ENCODE data around the gene PTPRG. TPM values are rescaled to one million over a fixed set of nuclear protein-coding genes. Genes with fewer than 3 reads are reported as not detected.

Gene PTPRG
- total RNA-seq, 2 experiments from 2014 or later = 0.13 to 0.70 TPM

GRCh38 chr3:62343755-62344154 lies 782.4 kb downstream of the PTPRG start:
- intact Hi-C loops (cut with micrococcal nuclease; ENCODE audit: unreplicated experiment) = no loop called here
- Histone ChIP-seq H3K27ac (ENCODE audit: low read depth, low read length, poor library complexity, severe bottlenecking) (no peak overlapping the region), H3K36me3 (ENCODE audit: insufficient read depth, low read length) (no peaks in the 10 kb centered on the region), H3K79me2 (ENCODE audit: insufficient read depth, low read depth, low read length) (no peaks in the 10 kb centered on the region), H3K9me3 (ENCODE audit: low read length) (no peaks in the 10 kb centered on the region), H4K20me1 (ENCODE audit: insufficient read depth, low read length) (no peaks in the 10 kb centered on the region), H3K4me1 (ENCODE audit: insufficient read depth, low read length, poor library complexity, severe bottlenecking) (no peaks in the 10 kb centered on the region), H3K4me2 (ENCODE audit: low read length) (no peak overlapping the region), H3K9me2 (ENCODE audit: insufficient read depth, low read length) (no peaks in the 10 kb centered on the region), H3K4me3 (ENCODE audit: low read depth, low read length, poor library complexity, severe bottlenecking) (no peak overlapping the region), H2AFZ (ENCODE audit: low read length) (no peak overlapping the region)
- CTCF ChIA-PET (ENCODE audit: unreplicated experiment) = no interaction called here
- POLR2A ChIA-PET = no interaction called here
- DNase-seq (ENCODE audit: low spot score) = no peak
- no TSS peak for BruUV-seq (replicated peaks)
- TF ChIP-seq, protein P1, sequence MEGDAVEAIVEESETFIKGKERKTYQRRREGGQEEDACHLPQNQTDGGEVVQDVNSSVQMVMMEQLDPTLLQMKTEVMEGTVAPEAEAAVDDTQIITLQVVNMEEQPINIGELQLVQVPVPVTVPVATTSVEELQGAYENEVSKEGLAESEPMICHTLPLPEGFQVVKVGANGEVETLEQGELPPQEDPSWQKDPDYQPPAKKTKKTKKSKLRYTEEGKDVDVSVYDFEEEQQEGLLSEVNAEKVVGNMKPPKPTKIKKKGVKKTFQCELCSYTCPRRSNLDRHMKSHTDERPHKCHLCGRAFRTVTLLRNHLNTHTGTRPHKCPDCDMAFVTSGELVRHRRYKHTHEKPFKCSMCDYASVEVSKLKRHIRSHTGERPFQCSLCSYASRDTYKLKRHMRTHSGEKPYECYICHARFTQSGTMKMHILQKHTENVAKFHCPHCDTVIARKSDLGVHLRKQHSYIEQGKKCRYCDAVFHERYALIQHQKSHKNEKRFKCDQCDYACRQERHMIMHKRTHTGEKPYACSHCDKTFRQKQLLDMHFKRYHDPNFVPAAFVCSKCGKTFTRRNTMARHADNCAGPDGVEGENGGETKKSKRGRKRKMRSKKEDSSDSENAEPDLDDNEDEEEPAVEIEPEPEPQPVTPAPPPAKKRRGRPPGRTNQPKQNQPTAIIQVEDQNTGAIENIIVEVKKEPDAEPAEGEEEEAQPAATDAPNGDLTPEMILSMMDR (conservative IDR thresholded peaks at IDR 0.05; ENCODE audit: low read length) = no peak
- TF ChIP-seq EZH2phosphoT487 (IDR thresholded peaks at IDR 0.05; ENCODE audit: borderline replicate concordance, low read depth, low read length) = no peak

Small RNA genes lying within 50 kb of the gene (small RNA-seq; reads per million reads assigned to genes)
- gene RF00019 = not detected
- gene RNU2-10P = not detected
